ENCODE results near the gene ZNF491.
"Not testable (repeated sequence)": the region's sequence is repeated elsewhere in the genome, so short reads cannot be mapped to it uniquely, and the experiment has no call there.

The ZNF491 gene

GRCh38 chr19:11807099-11807380 is 8.7 kb downstream of the ZNF491 start:
- no peak for DNase-seq

- no peak for DNase-seq
Observed at GRCh38 chr19:11813703-11814028, 15.3 kb downstream of the ZNF491 start.

- DNase-seq = peak; percentile 94
Observed at GRCh38 chr19:11814029-11814699, 15.8 kb downstream of the ZNF491 start, which contains the start of gene ZNF440. ZNF440 (plus strand) TSS chr19:11814273; CDS start chr19:11814448, 175 bp downstream.

GRCh38 chr19:11814700-11815035 is 16.3 kb downstream of the ZNF491 start:
- DNase-seq = peak; percentile 19

GRCh38 chr19:11821474-11822109 is 23.3 kb downstream of the ZNF491 start:
- DNase-seq = no peak

GRCh38 chr19:11828957-11829876 is 30.9 kb downstream of the ZNF491 start:
- not testable (repeated sequence) for DNase-seq

- DNase-seq = no peak
Observed at GRCh38 chr19:11832253-11832912, 34.1 kb downstream of the ZNF491 start.

- no peak for DNase-seq
Observed at GRCh38 chr19:11833541-11833940, 35.2 kb downstream of the ZNF491 start.

GRCh38 chr19:11835626-11836066 is 37.3 kb downstream of the ZNF491 start:
- not testable (repeated sequence) for DNase-seq

GRCh38 chr19:11843722-11844121 is 45.4 kb downstream of the ZNF491 start:
- no peak for DNase-seq

- not testable (repeated sequence) for DNase-seq
Observed at GRCh38 chr19:11847615-11848014, 49.3 kb downstream of the ZNF491 start.

GRCh38 chr19:11848200-11848593 is 49.9 kb downstream of the ZNF491 start:
- no peak for DNase-seq

- DNase-seq = peak; percentile 34
Observed at GRCh38 chr19:11848594-11849469, 50.5 kb downstream of the ZNF491 start, which contains the start of gene ZNF439. ZNF439 (plus strand) TSS chr19:11848726; CDS start chr19:11848868, 142 bp downstream.

GRCh38 chr19:11850289-11850688 is 52.0 kb downstream of the ZNF491 start:
- DNase-seq = not testable (repeated sequence)

- no peak for DNase-seq
Observed at GRCh38 chr19:11853358-11853757, 55.0 kb downstream of the ZNF491 start.

GRCh38 chr19:11856596-11857250 is 58.4 kb downstream of the ZNF491 start:
- no peak for DNase-seq
